NCI-H345 treated with DMSO at 0.1 percent for 48 hours (cell line): ENCODE measurements around the gene NUDT3.
"Not testable (repeated sequence)": the region's sequence is repeated elsewhere in the genome, so short reads cannot be mapped to it uniquely, and the experiment has no call there.

Experiments used
- DNase-seq: peaks from one replicate; lab custom pipeline; 2025; ENCODE audit not compliant: unreplicated experiment; lab: John Stamatoyannopoulos, UW

Gene NUDT3

DNA sequence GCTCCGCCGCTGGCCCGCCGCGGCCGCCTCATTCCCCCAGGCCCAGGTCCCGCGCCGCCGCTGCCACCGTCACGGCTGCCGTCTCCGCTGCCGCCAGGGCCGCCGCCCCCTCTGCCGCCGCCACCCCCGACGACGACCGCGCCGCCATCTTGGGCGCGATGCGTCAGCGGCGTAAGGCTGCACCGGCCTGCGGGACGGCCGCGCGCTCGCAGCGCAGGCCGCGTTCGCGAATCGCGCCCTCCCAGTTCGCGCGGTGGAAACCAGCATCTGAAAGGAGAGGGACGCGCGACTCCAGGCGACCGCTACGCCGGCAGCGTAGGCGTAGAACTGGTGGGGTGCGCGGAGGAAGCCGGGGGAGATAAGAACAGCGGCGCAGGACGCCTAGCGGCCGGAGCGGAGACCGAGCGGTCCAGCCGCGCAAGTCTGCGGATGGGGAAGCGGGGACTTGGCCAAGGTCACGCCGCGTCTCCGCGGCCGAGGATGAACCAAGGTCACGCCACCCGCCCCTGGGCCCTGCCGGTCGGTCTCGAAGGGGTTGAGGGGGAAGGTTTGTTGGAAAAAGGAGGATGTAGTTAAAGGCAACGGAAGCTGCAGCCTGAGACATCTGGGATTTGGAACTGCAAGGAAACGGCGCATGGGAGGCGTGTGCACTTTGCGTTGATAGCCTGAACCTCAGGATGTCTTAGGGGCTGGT lies at the start of gene NUDT3:
Gene NUDT3, minus strand, starts transcription at position 173 of the 694 bp plus-strand sequence. CDS start 307 bp downstream, outside the sequence.
- DNase-seq = peak; percentile 88

DNA sequence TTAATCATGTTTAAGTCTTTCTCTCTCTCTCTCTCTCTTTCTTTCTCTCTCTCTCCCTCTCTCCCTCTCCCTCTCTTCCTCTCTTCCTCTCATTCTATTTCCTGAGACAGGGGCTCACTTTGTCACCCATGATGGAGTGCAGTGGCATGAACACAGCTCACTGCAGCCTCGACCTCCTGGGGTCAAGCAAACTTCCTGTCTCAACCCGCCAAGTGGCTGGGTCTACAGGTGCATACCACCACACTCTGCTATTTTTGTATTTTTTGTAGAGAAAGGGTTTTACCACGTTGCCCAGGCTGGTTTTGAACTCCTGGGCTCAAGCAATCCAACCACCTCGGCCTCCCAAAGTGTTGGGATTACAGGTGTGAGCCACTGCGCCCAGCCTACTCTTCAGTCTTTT lies 49.1 kb upstream of the NUDT3 start:
- no peak for DNase-seq

DNA sequence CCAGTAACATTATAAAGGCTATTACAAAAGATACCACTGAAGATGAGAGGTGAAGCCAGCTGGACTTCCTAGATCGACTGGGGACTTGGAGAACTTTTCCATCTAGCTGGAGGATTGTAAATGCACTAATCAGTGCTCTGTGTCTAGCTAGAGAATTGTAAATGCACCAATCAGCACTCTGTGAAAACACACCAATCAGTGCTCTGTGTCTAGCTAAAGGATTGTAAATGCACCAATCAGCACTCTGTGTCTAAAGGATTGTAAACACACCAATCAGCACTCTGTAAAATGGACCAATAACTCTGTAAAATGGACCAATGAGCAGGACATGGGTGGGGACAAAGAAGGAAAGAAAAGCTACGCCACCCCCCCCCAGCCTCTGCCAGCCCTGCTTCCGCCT lies 47.0 kb upstream of the NUDT3 start:
- DNase-seq = no peak

DNA sequence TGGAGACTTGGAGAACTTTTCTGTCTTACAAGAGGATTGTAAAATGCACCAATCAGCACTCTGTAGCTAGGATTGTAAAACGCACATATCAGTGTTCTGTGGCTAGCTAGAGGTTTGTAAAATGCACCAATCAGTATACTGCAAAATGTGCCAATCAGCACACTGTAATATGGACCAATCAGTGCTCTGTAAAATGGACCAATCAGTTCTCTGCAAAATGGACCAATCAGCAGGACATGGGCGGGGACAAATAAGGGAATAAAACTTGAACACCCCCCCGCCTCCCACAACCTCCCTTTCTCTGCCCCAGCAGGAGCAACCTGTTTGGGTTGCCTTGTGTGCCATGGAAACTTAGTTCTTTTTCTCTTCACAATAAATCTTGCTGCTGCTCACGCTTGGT lies 46.2 kb upstream of the NUDT3 start:
- no peak for DNase-seq

DNA sequence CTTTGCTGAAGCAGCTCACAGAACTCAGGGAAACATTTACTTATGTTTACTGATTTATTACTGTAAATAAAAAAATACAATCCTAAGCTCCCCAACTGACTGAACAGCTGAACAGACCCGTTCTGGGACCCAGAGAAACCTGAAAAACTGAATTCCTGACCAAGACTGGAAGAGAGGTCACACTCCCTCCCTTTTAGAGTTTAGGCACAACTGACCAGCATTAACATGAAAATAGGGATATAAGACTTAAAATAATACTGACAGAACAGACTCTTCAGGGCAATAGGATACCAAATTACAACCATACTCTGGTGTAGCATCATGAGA lies 45.1 kb upstream of the NUDT3 start:
- no peak for DNase-seq

DNA sequence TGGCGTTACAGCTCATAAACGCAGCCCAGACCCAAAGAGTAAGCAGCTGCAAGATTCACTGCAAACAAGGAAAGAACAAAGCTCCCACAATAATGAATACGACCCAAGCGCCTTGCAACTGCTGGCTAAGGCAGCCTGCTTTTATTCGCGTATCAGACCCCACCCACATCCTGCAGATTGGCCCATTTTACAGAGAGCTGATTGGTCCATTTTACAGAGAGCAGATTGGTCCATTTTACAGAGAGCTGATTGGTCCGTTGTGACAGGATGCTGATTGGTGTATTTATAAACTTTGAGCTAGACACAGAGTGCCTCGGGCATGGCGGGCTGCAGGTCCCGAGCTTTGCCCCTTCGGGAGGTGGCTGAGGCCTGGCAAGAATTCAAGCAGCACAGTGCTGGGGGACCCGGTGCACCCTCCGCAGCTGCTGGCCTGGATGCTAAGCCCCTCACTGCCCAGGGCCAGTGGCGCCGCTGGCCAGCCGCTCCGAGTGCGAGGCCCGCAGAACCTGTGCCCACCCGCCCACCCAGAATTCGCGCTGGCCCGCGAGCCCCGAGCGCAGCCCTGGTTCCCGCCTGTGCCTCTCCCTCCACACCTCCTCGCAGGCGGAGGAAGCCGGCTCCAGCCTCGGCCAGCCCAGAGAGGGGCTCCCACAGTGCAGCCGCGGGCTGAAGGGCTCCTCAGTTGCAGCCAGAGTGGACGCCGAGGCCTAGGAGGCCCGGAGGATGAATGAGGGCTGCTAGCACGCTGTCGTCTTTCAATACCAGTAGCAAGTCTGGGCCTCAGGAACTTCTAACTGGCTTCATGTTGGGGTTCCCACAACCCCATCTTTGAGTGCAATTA lies 44.6 kb upstream of the NUDT3 start:
- DNase-seq = no peak

DNA sequence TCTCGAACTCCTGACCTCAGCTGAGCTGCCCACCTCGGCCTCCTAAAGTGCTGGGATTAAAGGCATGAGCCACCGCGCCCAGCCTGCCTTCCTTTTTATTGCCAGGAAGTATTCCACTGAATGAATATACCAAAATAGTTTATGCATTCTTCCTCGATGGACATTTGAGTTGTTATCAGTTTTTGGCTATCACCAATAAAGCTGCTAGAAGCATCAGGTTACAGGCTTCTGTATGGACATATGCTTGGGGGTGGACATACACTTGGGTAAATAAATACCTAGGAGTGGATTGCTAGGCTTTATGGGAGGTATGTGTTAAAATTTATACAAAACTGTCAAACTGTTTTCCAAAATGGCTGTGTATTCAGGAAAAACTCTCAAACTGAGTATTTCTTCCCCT lies 43.4 kb upstream of the NUDT3 start:
- no peak for DNase-seq

DNA sequence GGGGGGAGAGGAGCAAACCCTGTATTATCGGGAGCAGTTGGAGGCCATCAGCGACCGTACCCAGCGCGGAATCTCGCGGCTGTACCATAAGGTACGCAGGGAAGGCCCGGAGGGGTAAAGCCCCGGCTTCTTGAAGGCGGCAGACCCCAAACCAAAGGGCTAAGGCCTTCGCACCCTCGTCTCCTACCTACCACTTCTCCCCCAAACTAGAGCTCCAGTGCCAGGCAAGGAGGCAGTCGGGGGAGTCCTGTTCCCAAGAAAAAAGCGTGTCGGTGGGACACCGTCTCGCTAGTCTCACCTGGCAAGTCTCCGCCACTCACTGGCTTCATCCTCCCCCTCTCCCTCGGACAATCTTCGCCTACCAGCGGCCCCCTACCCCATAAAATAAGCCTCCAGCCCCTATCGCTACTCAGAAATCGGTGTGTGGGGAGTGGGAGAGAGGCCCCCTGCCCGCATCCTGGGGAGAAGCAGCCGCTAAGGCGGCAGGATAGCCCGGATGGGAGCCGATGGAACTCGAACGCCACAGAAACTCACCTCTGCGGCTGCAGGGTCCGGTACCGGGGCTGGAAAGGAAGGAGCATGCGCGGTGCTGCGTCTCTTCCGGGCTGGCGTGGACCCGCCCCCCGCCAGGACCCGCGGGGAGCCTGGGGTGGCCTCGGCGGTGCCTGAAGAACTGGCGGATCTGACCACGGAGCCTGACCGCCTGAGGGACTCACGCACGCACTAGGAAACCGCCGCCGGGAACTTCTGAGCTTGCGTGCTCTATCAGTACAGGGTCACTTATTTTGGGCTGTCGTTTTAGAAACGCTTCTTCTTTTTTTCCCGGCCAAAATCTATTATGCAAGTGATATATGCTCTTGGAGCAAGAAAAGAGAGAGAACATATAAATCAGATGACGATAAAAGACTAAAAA lies 33.3 kb upstream of the NUDT3 start, which contains the start of gene RPS10:
Gene RPS10, minus strand, starts transcription at position 572 of the 913 bp plus-strand sequence. CDS start 848 bp downstream, outside the sequence.
- peak; percentile 87 for DNase-seq

DNA sequence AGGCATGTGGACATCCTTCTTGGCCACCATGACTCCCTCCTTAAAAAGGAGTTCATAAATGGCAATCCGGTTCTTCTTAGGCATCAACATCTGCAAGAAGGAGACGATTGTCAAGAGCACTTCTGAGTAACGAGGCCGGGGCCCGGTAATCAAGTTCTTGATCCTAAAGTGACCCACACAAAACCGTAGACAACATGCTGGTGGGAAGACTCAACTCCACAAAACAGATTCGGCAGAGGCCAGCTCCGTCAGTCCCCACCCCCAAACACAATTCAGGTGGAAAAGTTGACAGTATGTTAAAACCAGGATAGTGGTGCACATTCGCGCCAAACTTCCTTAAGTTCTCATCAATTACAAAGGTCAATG lies 32.6 kb upstream of the NUDT3 start:
- no peak for DNase-seq

DNA sequence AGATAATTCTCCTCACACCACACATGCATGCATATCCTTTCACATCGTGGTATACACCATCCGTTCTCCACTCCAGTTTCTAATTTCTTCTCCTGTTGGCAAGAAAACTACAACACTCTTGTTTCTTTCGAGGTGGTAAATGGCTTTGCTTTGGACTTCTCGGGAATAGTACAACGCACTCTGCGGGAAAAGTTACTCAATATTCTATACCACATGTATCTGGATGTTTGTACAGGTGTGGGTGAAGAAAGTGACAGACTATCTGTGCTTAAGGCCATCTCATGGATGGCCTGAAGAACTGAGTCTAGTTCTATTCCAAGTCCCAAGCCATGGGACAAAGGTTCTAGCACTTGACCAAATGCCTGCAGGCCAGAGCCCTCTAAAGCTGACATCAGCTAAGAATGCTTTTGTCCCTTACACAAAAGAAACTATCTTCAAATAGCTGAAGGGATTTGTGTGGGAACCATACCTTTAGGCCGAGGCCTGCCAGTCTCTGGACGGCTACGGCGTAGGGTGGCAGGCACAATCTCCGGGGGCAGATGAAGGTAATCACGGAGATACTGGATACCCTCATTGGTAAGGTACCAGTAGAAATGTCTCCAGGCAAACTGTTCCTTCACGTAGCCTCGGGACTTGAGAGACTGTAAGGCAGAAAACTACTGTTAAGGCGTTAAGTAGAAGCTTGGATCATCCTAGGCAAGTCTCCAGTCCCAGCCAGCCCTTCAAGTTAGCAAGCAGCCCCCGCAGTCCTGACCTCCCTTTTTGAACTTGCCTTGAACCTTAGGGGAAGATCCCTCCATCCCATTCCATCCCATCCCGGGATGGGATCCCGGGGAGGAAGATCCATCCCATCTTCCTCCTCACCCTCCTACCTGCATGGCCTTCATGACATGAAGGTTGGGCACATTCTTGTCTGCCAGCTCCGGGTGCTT lies 32.0 kb upstream of the NUDT3 start:
- DNase-seq = no peak

DNA sequence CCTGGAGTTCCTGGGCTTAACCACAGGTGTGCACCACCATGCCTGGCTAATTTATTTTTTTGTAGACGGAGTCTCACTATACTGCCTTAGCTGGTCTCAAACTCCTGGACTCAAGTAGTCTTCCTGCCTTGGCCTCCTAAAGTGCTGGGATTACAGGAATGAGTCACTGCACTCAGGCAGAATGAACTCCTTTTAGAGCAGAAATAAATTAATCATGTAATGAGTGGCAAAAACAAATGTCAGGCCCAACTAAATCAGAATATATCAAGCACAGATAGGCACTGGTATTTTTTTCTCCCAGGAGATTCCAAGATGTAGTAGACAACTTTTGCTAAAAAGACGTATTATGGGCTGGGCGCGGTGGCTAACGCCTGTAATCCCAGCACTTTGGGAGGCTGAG lies 30.8 kb upstream of the NUDT3 start:
- DNase-seq = no peak

DNA sequence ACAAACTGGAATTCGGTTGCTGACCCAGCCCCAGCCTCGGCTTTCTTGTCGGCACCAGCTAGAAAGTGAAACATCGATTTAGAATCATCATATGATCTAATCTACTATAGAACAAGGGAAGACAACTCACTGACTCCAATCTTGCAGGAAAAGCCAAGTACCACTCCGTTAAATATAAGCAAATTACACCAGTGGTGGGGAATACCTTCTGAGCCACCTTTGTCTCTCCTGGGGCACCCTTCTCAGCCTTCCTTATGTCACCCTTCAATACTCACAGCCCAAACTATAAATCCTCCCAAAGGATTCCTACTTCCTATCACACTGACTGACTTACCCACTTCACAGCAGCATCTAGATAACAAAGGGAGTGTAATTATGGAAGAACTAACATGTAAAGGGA lies 25.9 kb upstream of the NUDT3 start:
- DNase-seq = no peak

DNA sequence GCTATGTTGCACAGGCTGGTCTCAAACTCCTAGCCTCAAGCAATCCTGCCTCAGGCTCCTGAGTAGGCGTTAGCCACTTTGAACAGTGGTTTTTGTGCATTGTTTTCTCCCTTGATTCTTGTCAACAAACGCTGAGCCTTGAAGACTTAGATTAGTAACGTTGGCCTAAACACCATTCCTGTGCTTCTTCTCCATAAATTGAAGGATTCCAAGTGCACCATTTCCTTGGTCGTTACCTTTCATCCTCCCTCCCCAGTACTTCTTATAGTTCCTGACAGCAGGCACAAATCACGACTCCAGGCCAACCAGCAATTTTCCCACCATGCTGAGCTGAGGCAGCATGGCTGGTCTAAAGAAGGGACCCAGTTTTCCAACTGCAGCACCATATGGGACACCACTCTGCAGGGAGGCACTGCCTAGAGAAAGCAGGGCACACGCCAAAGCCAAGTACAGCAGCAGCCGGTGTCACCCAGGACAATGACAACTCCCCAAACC lies 24.5 kb upstream of the NUDT3 start:
- DNase-seq = no peak

DNA sequence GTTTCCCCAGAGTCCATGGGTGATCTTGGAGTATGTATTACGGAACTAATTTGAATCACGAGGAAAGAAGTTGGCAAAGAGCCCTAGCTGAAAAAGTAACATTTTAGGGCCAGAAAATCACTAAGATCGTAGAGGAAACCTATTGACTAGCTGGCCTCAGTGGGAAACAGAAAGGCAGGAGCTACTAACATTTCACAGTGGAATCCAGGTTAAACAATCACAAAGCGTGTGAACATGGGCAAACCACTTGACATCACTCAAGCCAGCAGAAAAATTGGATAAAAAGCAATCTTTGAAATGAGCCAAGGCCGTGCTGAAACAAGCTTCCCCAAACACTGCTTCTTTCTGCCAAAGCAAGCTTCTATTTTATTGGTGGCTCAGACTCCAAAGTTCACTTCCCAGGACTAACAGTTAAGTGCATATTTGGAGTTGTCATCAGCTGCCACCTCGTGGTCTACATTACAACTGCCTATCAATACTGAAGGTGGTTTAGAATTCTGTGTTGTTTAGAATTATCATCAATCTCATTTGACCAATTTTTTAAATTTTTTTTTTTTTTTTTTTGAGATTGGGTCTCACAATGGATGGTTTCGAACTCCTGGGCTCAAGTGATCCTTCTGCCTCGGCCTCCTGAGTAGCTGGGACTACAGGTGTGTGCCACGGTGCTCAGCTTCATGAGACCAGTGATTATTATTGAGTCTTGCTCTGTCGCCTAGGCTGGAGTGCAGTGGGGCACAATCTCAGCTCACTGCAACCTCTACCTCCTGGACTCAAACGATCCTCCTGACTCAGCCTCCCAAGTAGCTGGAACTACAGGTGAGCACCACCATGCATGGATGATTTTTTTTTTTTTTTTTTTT lies 22.8 kb upstream of the NUDT3 start:
- peak; percentile 11 for DNase-seq

DNA sequence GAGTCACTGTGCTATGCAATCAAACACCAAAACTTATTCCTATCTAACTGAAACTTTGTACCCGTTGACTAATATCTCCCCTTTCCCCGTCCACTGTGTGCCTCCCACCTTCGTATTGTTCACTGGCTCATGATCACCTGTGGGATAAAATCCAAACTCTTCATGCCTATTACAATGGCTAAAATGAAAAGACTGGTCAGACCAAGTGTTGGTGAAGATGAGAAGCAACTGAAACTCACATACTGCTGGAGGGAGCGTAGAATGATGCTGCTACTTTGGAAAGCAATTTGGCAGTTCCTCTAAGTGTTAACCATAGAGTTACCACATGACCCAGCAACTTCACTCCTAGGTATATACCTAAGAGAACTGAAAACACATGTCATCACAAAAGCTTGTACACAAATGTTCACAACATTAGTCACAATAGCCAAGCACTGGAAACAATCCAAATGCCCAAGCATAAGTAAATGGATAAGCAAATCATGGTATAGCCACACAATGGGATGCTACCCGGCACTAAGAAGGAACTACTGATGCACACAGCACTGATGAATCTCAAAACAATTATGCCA lies 20.3 kb upstream of the NUDT3 start:
- DNase-seq = no peak

DNA sequence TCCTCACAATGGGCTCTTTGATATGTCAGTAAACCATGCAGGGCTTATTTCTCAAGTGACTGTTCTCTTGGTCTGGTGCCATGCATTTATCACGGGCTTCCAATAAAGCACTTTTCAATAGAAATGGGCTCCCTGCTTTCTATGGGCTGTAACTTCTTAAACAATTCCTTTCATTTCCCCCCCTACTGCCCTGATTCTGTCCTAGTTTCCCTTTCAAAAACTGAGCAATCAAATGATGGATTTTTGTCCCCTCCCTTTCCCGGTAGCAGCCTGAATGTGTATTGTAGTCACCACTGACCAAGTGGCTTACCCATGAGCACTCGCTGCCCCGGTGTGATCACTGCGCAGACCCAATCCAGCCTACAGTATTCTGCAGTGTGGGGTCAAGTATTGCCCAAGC lies 19.5 kb upstream of the NUDT3 start:
- DNase-seq = no peak

DNA sequence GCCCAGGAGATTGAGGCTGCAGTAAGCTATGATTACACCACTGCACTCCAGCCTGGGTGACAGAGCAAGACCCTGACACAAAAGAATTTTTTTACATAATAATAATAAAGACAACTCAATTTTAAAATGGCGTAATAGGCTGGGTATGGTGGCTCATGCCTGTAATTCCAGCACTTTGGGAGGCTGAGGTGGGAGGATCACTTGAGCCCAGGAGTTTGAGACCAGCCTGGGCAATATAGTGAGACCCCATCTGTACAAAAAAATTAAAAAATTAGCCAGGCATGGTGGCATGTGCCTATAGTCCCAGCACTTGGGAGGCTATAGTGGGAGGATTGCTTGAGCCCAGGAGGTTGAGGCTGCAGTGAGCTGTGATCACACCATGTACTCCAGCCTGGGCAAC lies 15.4 kb upstream of the NUDT3 start:
- not testable (repeated sequence) for DNase-seq

DNA sequence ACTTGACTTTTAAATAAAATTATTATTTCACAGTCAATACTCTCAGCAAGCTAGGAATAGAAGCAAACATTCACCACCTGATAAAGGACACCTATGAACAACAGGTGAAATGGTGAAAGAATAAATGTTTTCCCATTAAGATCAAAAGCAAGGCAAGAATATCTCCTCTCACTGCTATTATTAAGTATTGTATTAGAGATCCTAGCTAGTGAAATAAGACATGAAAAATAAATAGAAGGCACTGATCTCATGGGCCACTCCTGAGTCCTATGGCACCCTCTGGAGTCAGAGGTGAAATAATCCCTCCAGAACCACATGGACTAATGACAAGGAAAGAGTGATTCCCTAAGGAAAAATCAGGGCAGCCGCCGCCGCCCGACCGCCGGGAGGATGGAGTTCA lies 4.0 kb upstream of the NUDT3 start:
- no peak for DNase-seq

DNA sequence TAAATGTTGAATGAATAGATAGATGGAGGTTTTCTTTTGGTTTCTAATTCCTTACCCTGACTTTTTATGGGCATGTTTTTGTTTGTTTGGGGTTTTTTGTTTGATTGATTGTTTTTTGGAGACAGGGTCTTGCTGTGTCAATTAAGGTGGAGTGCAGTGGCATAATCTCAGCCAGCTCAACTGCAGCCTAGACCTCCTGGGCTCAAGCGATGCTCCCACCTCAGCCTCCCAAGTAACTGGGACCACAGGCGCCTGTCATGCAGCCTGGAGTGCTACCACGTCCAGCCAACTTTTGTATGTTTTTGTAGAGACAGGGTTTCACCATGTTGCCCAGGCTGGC lies 1.5 kb upstream of the NUDT3 start:
- no peak for DNase-seq
